Heart left ventricle (tissue), 16 donors: ENCODE results near the gene UBL3. TPM values are rescaled to one million over a fixed set of nuclear protein-coding genes. Genes with fewer than 3 reads are reported as not detected.

Experiments used
- ATAC-seq, 4 donors: fragments of 200-7000 bp; cut with Tn5 transposase; one replicate each; pipeline ENCODE4 v1.9.1; 2020 to 2022; ENCODE audit warnings: moderate library complexity in 4 of 4, mild to moderate bottlenecking in 3 of 4, moderate number of reproducible peaks in 1 of 4
- DNase-seq, 5 donors: peaks; one replicate each; pipeline ENCODE4 v3.0.0-alpha.2; 2020
- H3K27ac ChIP-seq, 12 donors: fragments of 200-600 bp; sonication (generic) in 4 of 12; one replicate each; pipeline versions ENCODE4 v1.5.0 to v1.8.0; 2016 to 2022; ENCODE audit warnings: mild to moderate bottlenecking in 2 of 12
- H3K27me3 ChIP-seq, 9 donors: fragments of 200-600 bp; sonication (generic) in 2 of 9; one replicate each; pipeline versions ENCODE4 v1.5.1 to v1.8.0; 2016 to 2022; ENCODE audit warnings: mild to moderate bottlenecking in 3 of 9
- H3K36me3 ChIP-seq, 9 donors: fragments of 200-600 bp; sonication (generic) in 2 of 9; one replicate each; pipeline versions ENCODE4 v1.5.0 to v1.8.0; 2018 to 2022; ENCODE audit warnings: mild to moderate bottlenecking in 2 of 9
- H3K4me1 ChIP-seq, 12 donors: fragments of 200-600 bp; sonication (generic) in 4 of 12; one replicate each; pipeline versions ENCODE4 v1.5.0 to v1.8.0; 2016 to 2022; ENCODE audit warnings: mild to moderate bottlenecking in 3 of 12
- H3K4me3 ChIP-seq, 12 donors: fragments of 200-600 bp; sonication (generic) in 4 of 12; one replicate each; pipeline versions ENCODE4 v1.5.0 to v1.8.0; 2017 to 2022; ENCODE audit warnings: mild to moderate bottlenecking in 9 of 12, moderate library complexity in 4 of 12
- H3K9me3 ChIP-seq, 12 donors: fragments of 200-600 bp; sonication (generic) in 4 of 12; one replicate each; pipeline versions ENCODE4 v1.5.0 to v1.8.0; 2016 to 2022; ENCODE audit warnings: mild to moderate bottlenecking in 1 of 12
- POLR2A ChIP-seq, 2 donors: fragments of 450-650 bp; IDR thresholded peaks; one replicate each; pipeline ENCODE4 v1.6.1; 2017; ENCODE audit warnings: antibody characterized with exemption in 2 of 2, mild to moderate bottlenecking in 2 of 2, moderate library complexity in 2 of 2
- WGBS, 4 donors: extraction: QIAGEN DNeasy Blood & Tissue Kit in 2 of 4; methylation state at CpG; one replicate each; pipeline versions ENCODE4 v1.1.5 to v1.1.7; 2013 to 2018; 5-methylcytosine and 5-hydroxymethylcytosine counted together
- intact Hi-C, 10 donors: fragments of 100-400 bp; cut with DNase I; formaldehyde crosslinking; loops; one replicate each; pipeline versions ENCODE4 v1.11.1 to v1.14.2; 2022
- polyA plus RNA-seq, 2 donors: library from polyadenylated mRNA; stranded (reverse); fragments of 200-250 nt; gene quantifications; one replicate each; pipeline ENCODE4 v1.2.3, GENCODE V29; 2013
- total RNA-seq, 9 donors: library from RNA; depleted of rRNA in 2 of 9; stranded (reverse); fragments of >200 nt in 2 of 9; fragmentation: NEBNext Ultra II Directional in 3 of 9; extraction: Animal tissue kit (Norgen Biotek cat#: 25700) in 3 of 9; gene quantifications; one replicate each; pipeline versions ENCODE4 v1.1.0 to v1.2.4, GENCODE V29; 2016 to 2023
- TF ChIP-seq, protein P1 (sequence below), 12 donors: fragments of 200-600 bp; sonication (generic) in 4 of 12; IDR thresholded peaks; one replicate each; pipeline versions ENCODE4 v1.5.0 to v1.8.0; 2018 to 2022; ENCODE audit warnings: antibody characterized with exemption in 12 of 12, mild to moderate bottlenecking in 5 of 12
- donor health status: ischemic (EF 13 %, LVEDD 7.1; RV severe dilation, severe dysfunction).
- donor health status: healthy with polysubstance abuse.
- donor health status: DM: no; HTN: yes; CAD: no.
- donor health status: DM: no; HTN: no; CAD: no.
- donor health status: ischemic (EF 25% LVEDD 6.9; RV normal size, moderate dysfunction).
- donor health status: ischemic (EF 25% LVEDD 5.7; RV mildly dilated, moderate dysfunction).
- donor health status: healthy.
- donor health status: DM: yes; HTN: yes; CAD: no.
- donor health status: ischemic (EF 35%, LVEDD 5.7; RV mildly dilated, moderate dysfunction).
- donor health status: nonischemic (EF 11% LVEDD 7.7; RV severe dilation, severe dysfunction).
- donor health status: DM: yes; HTN: yes; CAD: no.
- donor health status: PGD.
- donor health status: ischemic (EF 29% LVEDD 5.4; RV normal size, mild dysfunction).
- donor health status: nonischemic (EF 23%, LVEDD 6.1; RV moderate dilation, normal function).

UBL3 gene
- total and polyA plus RNA-seq, 11 donors, result 9.1 to 27.7 (median 20.6) TPM

DNA sequence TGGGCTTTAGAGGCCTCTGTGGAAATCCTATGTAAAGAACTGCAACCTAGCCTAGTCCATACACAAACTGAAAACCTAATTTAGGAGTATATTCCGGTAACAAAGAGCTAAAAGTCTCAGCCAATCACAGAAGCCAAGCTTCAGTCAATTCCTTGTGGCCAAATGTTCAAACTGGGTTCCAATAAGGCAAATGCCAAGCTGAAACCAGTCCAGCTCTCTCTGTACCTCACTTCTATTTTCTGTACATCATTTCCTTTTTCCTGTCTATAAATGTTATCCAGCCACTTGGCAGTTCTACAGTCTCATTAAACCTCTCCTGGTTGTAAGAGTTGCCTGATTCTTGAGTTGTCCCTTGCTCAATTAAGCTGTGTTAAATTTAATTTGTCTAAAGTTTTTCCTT, 31.7 kb upstream of the UBL3 start:
- Histone ChIP-seq H3K4me3 (no peak overlapping the region), H3K4me1 (peaks cover 0 to 4% (median 0%) of the 10 kb centered on the region in 12 donors), H3K36me3 (no peaks in the 10 kb centered on the region), H3K27me3 (peaks cover 0 to 6% (median 0%) of the 10 kb centered on the region in 9 donors), H3K9me3 (no peaks in the 10 kb centered on the region), H3K27ac (no peak overlapping the region)
- intact Hi-C loops, result no loop called here
- WGBS, 4 donors, result 0 to 94% (median 24%) methylated on average over 1 of the region's 1 CpG
- ATAC-seq, result no peak
- no peak for TF ChIP-seq POLR2A (IDR thresholded peaks at IDR 0.05)
- TF ChIP-seq, protein P1, sequence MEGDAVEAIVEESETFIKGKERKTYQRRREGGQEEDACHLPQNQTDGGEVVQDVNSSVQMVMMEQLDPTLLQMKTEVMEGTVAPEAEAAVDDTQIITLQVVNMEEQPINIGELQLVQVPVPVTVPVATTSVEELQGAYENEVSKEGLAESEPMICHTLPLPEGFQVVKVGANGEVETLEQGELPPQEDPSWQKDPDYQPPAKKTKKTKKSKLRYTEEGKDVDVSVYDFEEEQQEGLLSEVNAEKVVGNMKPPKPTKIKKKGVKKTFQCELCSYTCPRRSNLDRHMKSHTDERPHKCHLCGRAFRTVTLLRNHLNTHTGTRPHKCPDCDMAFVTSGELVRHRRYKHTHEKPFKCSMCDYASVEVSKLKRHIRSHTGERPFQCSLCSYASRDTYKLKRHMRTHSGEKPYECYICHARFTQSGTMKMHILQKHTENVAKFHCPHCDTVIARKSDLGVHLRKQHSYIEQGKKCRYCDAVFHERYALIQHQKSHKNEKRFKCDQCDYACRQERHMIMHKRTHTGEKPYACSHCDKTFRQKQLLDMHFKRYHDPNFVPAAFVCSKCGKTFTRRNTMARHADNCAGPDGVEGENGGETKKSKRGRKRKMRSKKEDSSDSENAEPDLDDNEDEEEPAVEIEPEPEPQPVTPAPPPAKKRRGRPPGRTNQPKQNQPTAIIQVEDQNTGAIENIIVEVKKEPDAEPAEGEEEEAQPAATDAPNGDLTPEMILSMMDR (IDR thresholded peaks at IDR 0.05), result no peak
- no peak for DNase-seq

GRCh38 chr13:29878101-29878500, 27.7 kb upstream of the UBL3 start:
- no peak overlapping the region for H3K4me3 ChIP-seq
- intact Hi-C loops, result no loop called here
- H3K27me3 ChIP-seq, result peaks cover 0 to 17% (median 0%) of the 10 kb centered on the region in 9 donors
- TF ChIP-seq, protein P1 (IDR thresholded peaks at IDR 0.05), result no peak
- no peak for TF ChIP-seq POLR2A (IDR thresholded peaks at IDR 0.05)
- no peaks in the 10 kb centered on the region for H3K9me3 ChIP-seq
- ATAC-seq (no peak), DNase-seq (no peak)
- no peaks in the 10 kb centered on the region for H3K36me3 ChIP-seq
- H3K27ac ChIP-seq, result no peak overlapping the region
- WGBS, 4 donors, result 41 to 45% (median 43%) methylated on average over 2 of the region's 2 CpGs
- H3K4me1 ChIP-seq, result no peaks in the 10 kb centered on the region

GRCh38 chr13:29877456-29878078, 27.1 kb upstream of the UBL3 start:
- ATAC-seq (peak in 1 of 4 donors; percentile 49), DNase-seq (no peak)
- TF ChIP-seq, protein P1 (IDR thresholded peaks at IDR 0.05), result no peak
- no peak for TF ChIP-seq POLR2A (IDR thresholded peaks at IDR 0.05)
- intact Hi-C loops, result no loop called here
- Histone ChIP-seq H3K27me3 (peaks cover 0 to 17% (median 0%) of the 10 kb centered on the region in 9 donors), H3K36me3 (no peaks in the 10 kb centered on the region), H3K9me3 (no peaks in the 10 kb centered on the region), H3K4me3 (no peak overlapping the region), H3K27ac (no peak overlapping the region), H3K4me1 (no peaks in the 10 kb centered on the region)
- 19 to 32% (median 24%) methylated on average over 6 of the region's 6 CpGs for WGBS, 4 donors

GRCh38 chr13:29875646-29876045, 25.2 kb upstream of the UBL3 start:
- Histone ChIP-seq H3K27me3 (peaks cover 0 to 17% (median 0%) of the 10 kb centered on the region in 9 donors), H3K9me3 (no peaks in the 10 kb centered on the region), H3K27ac (no peak overlapping the region), H3K36me3 (no peaks in the 10 kb centered on the region), H3K4me1 (no peaks in the 10 kb centered on the region), H3K4me3 (no peak overlapping the region)
- TF ChIP-seq, protein P1 (IDR thresholded peaks at IDR 0.05), result no peak
- TF ChIP-seq POLR2A (IDR thresholded peaks at IDR 0.05), result no peak
- WGBS, 4 donors, result 78 to 87% (median 85%) methylated on average over 3 of the region's 3 CpGs
- ATAC-seq, result no peak
- intact Hi-C loops, result no loop called here
- no peak for DNase-seq
